ENCODE data around the gene CCR2.
"Not testable (repeated sequence)": the region's sequence is repeated elsewhere in the genome, so short reads cannot be mapped to it uniquely, and the experiment has no call there.

The CCR2 gene

GRCh38 chr3:46400000-46400734 is 46.3 kb downstream of the CCR2 start:
- peak; percentile 37 for ATAC-seq
- no peak for DNase-seq (ENCODE audit: low spot score in 2 of 2)
- H3K27ac Mint-ChIP-seq = no peak overlapping the region
- no peaks in the 10 kb centered on the region for H3K36me3 Mint-ChIP-seq
- H3K9me3 Mint-ChIP-seq = no peaks in the 10 kb centered on the region
- H3K4me3 Mint-ChIP-seq = no peak overlapping the region
- peaks cover 17% of the 10 kb centered on the region for H3K4me1 Mint-ChIP-seq

- no peaks in the 10 kb centered on the region for H3K36me3 Mint-ChIP-seq
- H3K4me1 Mint-ChIP-seq = peaks cover 13% of the 10 kb centered on the region
- H3K9me3 Mint-ChIP-seq = no peaks in the 10 kb centered on the region
- H3K4me3 Mint-ChIP-seq = no peak overlapping the region
- no peak overlapping the region for H3K27ac Mint-ChIP-seq
- DNase-seq (ENCODE audit: low spot score in 2 of 2) = no peak
- ATAC-seq = no peak
These were observed 46.9 kb downstream of the CCR2 start for GRCh38 chr3:46400846-46401245.

GRCh38 chr3:46401579-46401978 is 47.7 kb downstream of the CCR2 start:
- DNase-seq (ENCODE audit: low spot score in 2 of 2) (no peak), ATAC-seq (no peak)
- Mint-ChIP-seq H3K27ac (no peak overlapping the region), H3K4me3 (no peak overlapping the region), H3K9me3 (no peaks in the 10 kb centered on the region), H3K36me3 (no peaks in the 10 kb centered on the region), H3K4me1 (peaks cover 10% of the 10 kb centered on the region)

GRCh38 chr3:46402902-46403301 is 49.0 kb downstream of the CCR2 start:
- H3K27ac Mint-ChIP-seq; DNase-seq (ENCODE audit: low spot score in 2 of 2); H3K36me3 Mint-ChIP-seq; H3K4me3 Mint-ChIP-seq; H3K9me3 Mint-ChIP-seq; ATAC-seq: not testable (repeated sequence)
- H3K4me1 Mint-ChIP-seq = peaks cover 17% of the 10 kb centered on the region

GRCh38 chr3:46405301-46406019 is 51.5 kb downstream of the CCR2 start:
- peaks cover 30% of the 10 kb centered on the region for H3K4me1 Mint-ChIP-seq
- no peaks in the 10 kb centered on the region for H3K9me3 Mint-ChIP-seq
- peak overlapping the region; percentile 20 for H3K27ac Mint-ChIP-seq

GRCh38 chr3:46406443-46406787 is 52.5 kb downstream of the CCR2 start:
- Mint-ChIP-seq H3K36me3 (peaks cover 6% of the 10 kb centered on the region), H3K4me1 (peaks cover 30% of the 10 kb centered on the region), H3K27ac (peak overlapping the region; percentile 97), H3K4me3 (peak overlapping the region; percentile 83), H3K9me3 (no peaks in the 10 kb centered on the region)
- no peak for DNase-seq (ENCODE audit: low spot score in 2 of 2)
- no peak for ATAC-seq

More at GRCh38 chr3:46405301-46406019, 51.5 kb downstream of the CCR2 start:
- ATAC-seq (no peak), DNase-seq (ENCODE audit: low spot score in 2 of 2) (no peak)
- H3K36me3 Mint-ChIP-seq = peaks cover 6% of the 10 kb centered on the region
- no peak overlapping the region for H3K4me3 Mint-ChIP-seq

GRCh38 chr3:46406788-46407611 is 53.1 kb downstream of the CCR2 start, which contains the start of the genes CCR5AS and CCRL2:
Gene CCR5AS (minus strand): TSS chr3:46407066.
Gene CCRL2 (plus strand): TSS chr3:46407259. CDS start chr3:46408080, 821 bp downstream.
- DNase-seq (ENCODE audit: low spot score in 2 of 2) = peak; percentile 20 to 74
- Mint-ChIP-seq H3K27ac (peak within 1 kb of the TSS; percentile 97), H3K4me1 (peaks cover 30% of the 10 kb centered on the region), H3K36me3 (peaks cover 6% of the 10 kb centered on the region), H3K4me3 (peak within 1 kb of the TSS; percentile 83), H3K9me3 (no peaks in the 10 kb centered on the region)
- peak; percentile 93 for ATAC-seq

- Mint-ChIP-seq H3K27ac (peak overlapping the region; percentile 97), H3K9me3 (no peaks in the 10 kb centered on the region), H3K4me3 (peak overlapping the region; percentile 83), H3K36me3 (peaks cover 6% of the 10 kb centered on the region), H3K4me1 (peaks cover 30% of the 10 kb centered on the region)
- ATAC-seq (no peak), DNase-seq (ENCODE audit: low spot score in 2 of 2) (no peak)
These were observed 54.1 kb downstream of the CCR2 start for GRCh38 chr3:46407970-46408369.

- Mint-ChIP-seq H3K36me3 (peaks cover 6% of the 10 kb centered on the region), H3K4me3 (no peak overlapping the region), H3K27ac (no peak overlapping the region), H3K4me1 (peaks cover 30% of the 10 kb centered on the region), H3K9me3 (no peaks in the 10 kb centered on the region)
- DNase-seq (ENCODE audit: low spot score in 2 of 2) = no peak
- no peak for ATAC-seq
These were observed 54.9 kb downstream of the CCR2 start for GRCh38 chr3:46408853-46409252.

- ATAC-seq (no peak), DNase-seq (ENCODE audit: low spot score in 2 of 2) (no peak)
- Mint-ChIP-seq H3K4me3 (no peak overlapping the region), H3K36me3 (peaks cover 6% of the 10 kb centered on the region), H3K4me1 (peaks cover 30% of the 10 kb centered on the region), H3K9me3 (no peaks in the 10 kb centered on the region), H3K27ac (no peak overlapping the region)
These were observed 56.0 kb downstream of the CCR2 start for GRCh38 chr3:46409739-46410489.
